Measurements from ENCODE around the gene CRNKL1. TPM values are rescaled to one million over a fixed set of nuclear protein-coding genes. Genes with fewer than 3 reads are reported as not detected.

CRNKL1 gene
- total and polyA plus RNA-seq, 11 donors = 11.4 to 21.5 (median 15.7) TPM

GRCh38 chr20:20065361-20065760 is 13.1 kb upstream of the CRNKL1 start:
- Histone ChIP-seq H3K9me3 (no peaks in the 10 kb centered on the region), H3K36me3 (no peaks in the 10 kb centered on the region), H3K27ac (no peak overlapping the region), H3K27me3 (peaks cover 0 to 6% (median 0%) of the 10 kb centered on the region in 9 donors), H3K4me1 (no peaks in the 10 kb centered on the region), H3K4me3 (no peak overlapping the region)
- WGBS, 4 donors = 90 to 98% (median 92%) methylated on average over 1 of the region's 1 CpG
- ATAC-seq (no peak), DNase-seq (no peak)
- TF ChIP-seq POLR2A (IDR thresholded peaks at IDR 0.05) = no peak
- no peak for TF ChIP-seq CTCF (IDR thresholded peaks at IDR 0.05)
- intact Hi-C loops (cut with DNase I) = no loop called here

- DNase-seq (no peak), ATAC-seq (no peak)
- TF ChIP-seq POLR2A (IDR thresholded peaks at IDR 0.05) (no peak), CTCF (IDR thresholded peaks at IDR 0.05) (no peak)
- H3K9me3 ChIP-seq = no peaks in the 10 kb centered on the region
- H3K36me3 ChIP-seq = no peaks in the 10 kb centered on the region
- WGBS, 4 donors = 67 to 80% (median 71%) methylated on average over 12 of the region's 12 CpGs
- no peak overlapping the region for H3K4me3 ChIP-seq
- intact Hi-C loops (cut with DNase I) = no loop called here
- H3K4me1 ChIP-seq = no peaks in the 10 kb centered on the region
- H3K27ac ChIP-seq = no peak overlapping the region
- peaks cover 0 to 6% (median 0%) of the 10 kb centered on the region in 9 donors for H3K27me3 ChIP-seq
These were observed 11.9 kb upstream of the CRNKL1 start for GRCh38 chr20:20063941-20064702.

- Histone ChIP-seq H3K36me3 (no peaks in the 10 kb centered on the region), H3K4me1 (no peaks in the 10 kb centered on the region), H3K27ac (no peak overlapping the region), H3K4me3 (no peak overlapping the region), H3K27me3 (peaks cover 0 to 6% (median 0%) of the 10 kb centered on the region in 9 donors), H3K9me3 (no peaks in the 10 kb centered on the region)
- ATAC-seq (no peak), DNase-seq (no peak)
- no peak for TF ChIP-seq POLR2A (IDR thresholded peaks at IDR 0.05)
- no peak for TF ChIP-seq CTCF (IDR thresholded peaks at IDR 0.05)
- WGBS, 4 donors = 72 to 85% (median 80%) methylated on average over 6 of the region's 6 CpGs
- intact Hi-C loops (cut with DNase I) = no loop called here
These were observed 8.2 kb upstream of the CRNKL1 start for GRCh38 chr20:20060234-20060998.

GRCh38 chr20:20051767-20052073 is 546 bp downstream of the CRNKL1 start:
- TF ChIP-seq CTCF (IDR thresholded peaks at IDR 0.05) (no peak), POLR2A (IDR thresholded peaks at IDR 0.05) (no peak)
- ATAC-seq (peak in 1 of 4 donors; percentile 5), DNase-seq (no peak)
- Histone ChIP-seq H3K4me1 (peaks cover 0 to 20% (median 12%) of the 10 kb centered on the region in 12 donors), H3K27me3 (no peaks in the 10 kb centered on the region), H3K27ac (peak overlapping the region in 10 of 12 donors; percentile 73 to 83 (median 80)), H3K9me3 (no peaks in the 10 kb centered on the region), H3K36me3 (peaks cover 0 to 39% (median 39%) of the 10 kb centered on the region in 9 donors), H3K4me3 (peak overlapping the region; percentile 67 to 99 (median 88))
- intact Hi-C loops (cut with DNase I) = loop anchor here in 4 of 10 donors (2.0 to 5.0 kb wide), 2 partner anchors 34 to 357 kb away; partner anchors contain the start of gene NAA20 (in 3 of the 4)
- whole genome bisulfite sequencing, 4 donors = 2 to 5% (median 3%) methylated on average over 11 to 13 of the region's 13 CpGs
